Measurements from ENCODE around the gene CAPS2.

DNA sequence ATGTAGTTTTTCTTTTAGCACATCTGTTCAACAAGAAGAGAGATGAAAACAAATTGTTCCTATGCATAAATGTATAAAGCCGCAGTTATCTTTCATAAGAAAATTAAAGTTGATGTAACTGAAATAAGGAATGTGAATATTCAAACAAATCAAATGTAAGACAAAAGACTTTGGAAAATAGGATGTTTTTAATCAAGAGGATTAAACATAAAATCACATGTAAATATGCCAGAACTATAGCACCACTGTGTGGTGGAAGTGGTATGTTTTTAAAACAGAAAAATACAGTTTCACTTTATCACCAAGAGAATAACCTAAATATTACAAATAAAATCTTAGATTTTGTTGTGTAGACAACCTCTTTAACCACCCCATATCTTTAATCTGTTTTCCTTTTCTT, 40.4 kb downstream of the CAPS2 start:
- TF ChIP-seq CTCF (IDR thresholded peaks at IDR 0.05; ENCODE audit: insufficient read depth, low read length, poor library complexity, severe bottlenecking) (no peak), EZH2phosphoT487 (conservative IDR thresholded peaks at IDR 0.05; ENCODE audit: low read length) (no peak)
